Stimulated activated CD8-positive, alpha-beta memory T cell treated with anti-CD3 and anti-CD28 coated beads, Interleukin-7, amount 100 ng/mL, for 1 hour (primary cell): ENCODE measurements around the gene OMG.
"Not testable (repeated sequence)": the region's sequence is repeated elsewhere in the genome, so short reads cannot be mapped to it uniquely, and the experiment has no call there.

Source experiments
- DNase-seq, 2 donors: peaks; one replicate each; pipeline ENCODE4 v3.0.0-alpha.2; 2020; ENCODE audit warnings: low read depth in 2 of 2

The OMG gene

GRCh38 chr17:31308372-31309334 lies 11.6 kb upstream of the OMG start:
- no peak for DNase-seq

GRCh38 chr17:31307640-31308039 lies 10.6 kb upstream of the OMG start:
- DNase-seq, result no peak

- no peak for DNase-seq
Observed at GRCh38 chr17:31299624-31300023, 2.6 kb upstream of the OMG start.

- no peak for DNase-seq
Observed at GRCh38 chr17:31296142-31296541, 897 bp downstream of the OMG start.

- DNase-seq, result no peak
Observed at GRCh38 chr17:31295489-31295871, 1.6 kb downstream of the OMG start.

GRCh38 chr17:31294820-31295488 lies 2.1 kb downstream of the OMG start:
- no peak for DNase-seq

- DNase-seq, result no peak
Observed at GRCh38 chr17:31294231-31294630, 2.8 kb downstream of the OMG start.

- DNase-seq, result no peak
Observed at GRCh38 chr17:31293581-31293980, 3.5 kb downstream of the OMG start.

- DNase-seq, result no peak
Observed at GRCh38 chr17:31291820-31292219, 5.2 kb downstream of the OMG start.

- DNase-seq, result no peak
Observed at GRCh38 chr17:31289790-31290189, 7.2 kb downstream of the OMG start.

GRCh38 chr17:31287932-31288331 lies 9.1 kb downstream of the OMG start:
- not testable (repeated sequence) for DNase-seq

GRCh38 chr17:31286587-31286986 lies 10.5 kb downstream of the OMG start:
- DNase-seq, result no peak

- no peak for DNase-seq
Observed at GRCh38 chr17:31283841-31284240, 13.2 kb downstream of the OMG start.

GRCh38 chr17:31281061-31281460 lies 16.0 kb downstream of the OMG start:
- DNase-seq, result no peak

GRCh38 chr17:31279401-31279800 lies 17.6 kb downstream of the OMG start:
- DNase-seq, result no peak

GRCh38 chr17:31275116-31275515 lies 21.9 kb downstream of the OMG start:
- no peak for DNase-seq

- no peak for DNase-seq
Observed at GRCh38 chr17:31274252-31274651, 22.8 kb downstream of the OMG start.

GRCh38 chr17:31273516-31273915 lies 23.5 kb downstream of the OMG start:
- no peak for DNase-seq

- no peak for DNase-seq
Observed at GRCh38 chr17:31272803-31273202, 24.2 kb downstream of the OMG start.

GRCh38 chr17:31272236-31272635 lies 24.8 kb downstream of the OMG start:
- DNase-seq, result no peak

- no peak for DNase-seq
Observed at GRCh38 chr17:31269578-31269983, 27.5 kb downstream of the OMG start.

GRCh38 chr17:31269036-31269577 lies 27.9 kb downstream of the OMG start:
- no peak for DNase-seq

GRCh38 chr17:31266042-31266441 lies 31.0 kb downstream of the OMG start:
- no peak for DNase-seq
